Adrenal gland (tissue), 5 donors: ENCODE measurements around the gene TDRD3.

ENCODE experiments used
- CTCF ChIP-seq, 6 experiments: fragments of 450-650 bp in 4 of 6; fragments of 200-600 bp in 2 of 6; sonication (generic) in 1 of 6; IDR thresholded peaks; 1 replicate in 5 of 6; 2 replicates in 1 of 6; pipeline versions ENCODE4 v1.5.1 to v1.8.0; 2016 to 2021; ENCODE audit warnings: antibody characterized with exemption in 6 of 6, mild to moderate bottlenecking in 2 of 6, moderate library complexity in 1 of 6
- POLR2A ChIP-seq, 2 donors: fragments of 450-650 bp; IDR thresholded peaks; one replicate each; pipeline ENCODE4 v1.6.1; 2017; ENCODE audit warnings: antibody characterized with exemption in 2 of 2, mild to moderate bottlenecking in 2 of 2, moderate library complexity in 1 of 2
- donor health status: DM: no; HTN: no; CAD: no.

- no peak for TF ChIP-seq CTCF (IDR thresholded peaks at IDR 0.05)
- TF ChIP-seq POLR2A (IDR thresholded peaks at IDR 0.05) = no peak
Observed at GRCh38 chr13:60511637-60512036, 114.6 kb downstream of the TDRD3 start.
